ENCODE data around the gene ZNF543. TPM values are rescaled to one million over a fixed set of nuclear protein-coding genes. Genes with fewer than 3 reads are reported as not detected.

ZNF543 gene
- total and polyA plus RNA-seq, 4 donors: 1.3 to 15.4 (median 3.3) TPM

DNA sequence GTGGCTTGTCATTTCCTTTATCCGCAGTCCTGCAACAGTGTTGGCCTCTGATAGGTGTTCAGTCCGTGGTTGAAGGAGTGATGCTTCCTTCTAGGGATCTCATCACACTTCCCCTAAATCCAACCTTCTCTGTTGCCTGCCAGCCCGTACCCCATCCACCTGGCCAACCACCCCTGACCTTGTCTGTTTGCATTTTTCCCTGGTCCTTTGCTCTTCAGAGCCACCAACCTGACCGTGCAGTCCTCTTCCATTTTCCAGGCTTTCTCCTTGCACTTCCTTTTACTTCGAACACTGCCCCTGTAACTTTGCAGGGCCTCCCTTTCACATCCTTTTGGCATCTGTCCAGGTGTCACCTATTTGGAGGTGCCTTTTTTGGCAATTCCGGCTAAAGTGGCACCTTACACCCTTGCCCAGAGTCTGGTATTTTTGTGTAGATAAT, 39.3 kb upstream of the ZNF543 start:
- H3K9ac ChIP-seq (ENCODE audit: insufficient read depth in 1 of 2, low read length in 2 of 2): peak overlapping the region; percentile 95 to 98
- WGBS, 2 donors: 3% methylated on average over 6 of the region's 6 CpGs
- ATAC-seq (ENCODE audit: insufficient read depth, low FRiP score) (no peak), DNase-seq (peak in 2 of 3 donors; percentile 35 to 47)
- peaks cover 9 to 24% (median 18%) of the 10 kb centered on the region in 4 donors for H3K36me3 ChIP-seq (ENCODE audit: control insufficient read depth in 4 of 4, insufficient read depth in 4 of 4, low read length in 4 of 4)
- no peak for TF ChIP-seq CTCF (IDR thresholded peaks at IDR 0.05; ENCODE audit: control extremely low read depth, extremely low read depth)
- H3K4me1 ChIP-seq (ENCODE audit: control insufficient read depth in 5 of 5, insufficient read depth in 5 of 5, low read length in 5 of 5): peaks cover 0 to 21% (median 9%) of the 10 kb centered on the region in 5 donors
- peaks cover 0 to 6% (median 0%) of the 10 kb centered on the region in 4 donors for H3K9me3 ChIP-seq (ENCODE audit: control insufficient read depth in 4 of 4, insufficient read depth in 3 of 4, low read length in 3 of 4)
- no peaks in the 10 kb centered on the region for H3K27me3 ChIP-seq (ENCODE audit: control insufficient read depth in 3 of 3, insufficient read depth in 3 of 3, low read length in 2 of 3)
- peak overlapping the region; percentile 84 for H3K4me3 ChIP-seq
- peak overlapping the region; percentile 93 to 94 for H3K27ac ChIP-seq (ENCODE audit: low read depth in 1 of 2, low read length in 1 of 2)

DNA sequence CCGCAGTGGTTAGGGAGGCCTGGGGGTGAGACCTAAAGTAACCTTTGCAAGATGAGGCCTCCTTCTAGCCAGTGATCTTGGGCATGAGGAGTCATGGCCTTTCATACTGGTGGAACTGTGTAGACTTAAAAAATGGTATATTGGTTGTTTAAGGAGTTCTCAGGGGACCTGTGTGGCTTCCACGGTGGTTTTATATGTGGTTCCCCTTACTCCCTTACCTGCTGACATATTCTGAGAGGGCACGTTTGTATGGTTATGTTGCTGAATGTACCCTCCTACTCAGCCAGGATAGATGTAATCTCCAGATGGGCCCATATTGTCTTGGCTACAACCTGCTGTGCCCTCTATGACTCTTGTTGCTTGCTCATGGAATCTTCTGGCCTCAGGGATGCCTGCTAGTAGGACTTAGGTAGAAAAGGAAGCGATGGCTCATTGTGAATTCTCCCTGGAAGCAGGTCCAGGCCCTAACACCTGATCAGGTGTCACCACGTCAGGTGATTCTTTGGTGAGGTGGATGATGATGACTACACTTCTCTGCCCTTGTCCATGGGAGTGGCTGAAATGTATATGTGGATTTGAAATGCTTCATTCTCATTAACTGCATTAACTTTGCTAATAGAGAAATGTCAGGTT, 38.1 kb upstream of the ZNF543 start:
- Histone ChIP-seq H3K36me3 (ENCODE audit: control insufficient read depth in 4 of 4, insufficient read depth in 4 of 4, low read length in 4 of 4) (peaks cover 11 to 29% (median 19%) of the 10 kb centered on the region in 4 donors), H3K4me1 (ENCODE audit: control insufficient read depth in 5 of 5, insufficient read depth in 5 of 5, low read length in 5 of 5) (peaks cover 0 to 21% (median 9%) of the 10 kb centered on the region in 5 donors), H3K27me3 (ENCODE audit: control insufficient read depth in 3 of 3, insufficient read depth in 3 of 3, low read length in 2 of 3) (no peaks in the 10 kb centered on the region), H3K9me3 (ENCODE audit: control insufficient read depth in 4 of 4, insufficient read depth in 3 of 4, low read length in 3 of 4) (peaks cover 0 to 6% (median 0%) of the 10 kb centered on the region in 4 donors), H3K27ac (ENCODE audit: low read depth in 1 of 2, low read length in 1 of 2) (no peak overlapping the region), H3K4me3 (no peak overlapping the region), H3K9ac (ENCODE audit: insufficient read depth in 1 of 2, low read length in 2 of 2) (peak overlapping the region; percentile 30 to 36)
- DNase-seq (no peak), ATAC-seq (ENCODE audit: insufficient read depth, low FRiP score) (no peak)
- TF ChIP-seq CTCF (IDR thresholded peaks at IDR 0.05; ENCODE audit: control extremely low read depth, extremely low read depth): no peak
- WGBS, 2 donors: 78 to 87% methylated on average over 5 of the region's 5 CpGs

GRCh38 chr19:57288373-57288772, 31.9 kb upstream of the ZNF543 start:
- no peak for TF ChIP-seq CTCF (IDR thresholded peaks at IDR 0.05; ENCODE audit: control extremely low read depth, extremely low read depth)
- no peak for DNase-seq
- Histone ChIP-seq H3K27ac (ENCODE audit: low read depth in 1 of 2, low read length in 1 of 2) (no peak overlapping the region), H3K36me3 (ENCODE audit: control insufficient read depth in 4 of 4, insufficient read depth in 4 of 4, low read length in 4 of 4) (peaks cover 55 to 79% (median 58%) of the 10 kb centered on the region in 4 donors), H3K9ac (ENCODE audit: insufficient read depth in 1 of 2, low read length in 2 of 2) (no peak overlapping the region), H3K4me1 (ENCODE audit: control insufficient read depth in 5 of 5, insufficient read depth in 5 of 5, low read length in 5 of 5) (no peaks in the 10 kb centered on the region), H3K9me3 (ENCODE audit: control insufficient read depth in 4 of 4, insufficient read depth in 3 of 4, low read length in 3 of 4) (peaks cover 0 to 40% (median 8%) of the 10 kb centered on the region in 4 donors), H3K27me3 (ENCODE audit: control insufficient read depth in 3 of 3, insufficient read depth in 3 of 3, low read length in 2 of 3) (no peaks in the 10 kb centered on the region), H3K4me3 (no peak overlapping the region)
- ATAC-seq (ENCODE audit: insufficient read depth, low FRiP score): no peak
- WGBS, 2 donors: 95 to 96% methylated on average over 4 of the region's 4 CpGs
